Mucosa of descending colon (tissue), 3 donors: ENCODE data around the gene E2F3. TPM values are rescaled to one million over a fixed set of nuclear protein-coding genes. Genes with fewer than 3 reads are reported as not detected.

Experiments used
- ATAC-seq: fragments of 200-7000 bp; cut with Tn5 transposase; one replicate; pipeline ENCODE4 v1.9.1; 2020; ENCODE audit warnings: mild to moderate bottlenecking, moderate library complexity
- DNase-seq, 3 donors: peaks; one replicate each; pipeline ENCODE4 v3.0.0-alpha.2; 2020
- H3K36me3 ChIP-seq: fragments of 200-600 bp; one replicate; pipeline ENCODE4 v1.8.0; 2021; ENCODE audit warnings: low read depth, mild to moderate bottlenecking
- H3K4me1 ChIP-seq: fragments of 200-600 bp; one replicate; pipeline ENCODE4 v1.8.0; 2021; ENCODE audit warnings: low read depth, mild to moderate bottlenecking
- H3K4me3 ChIP-seq: fragments of 200-600 bp; one replicate; pipeline ENCODE4 v1.8.0; 2021; ENCODE audit warnings: mild to moderate bottlenecking
- H3K9me3 ChIP-seq: fragments of 200-600 bp; one replicate; pipeline ENCODE4 v1.8.0; 2021; ENCODE audit warnings: mild to moderate bottlenecking
- CTCF ChIP-seq: fragments of 200-600 bp; IDR thresholded peaks from one replicate; pipeline ENCODE4 v1.8.0; 2022; ENCODE audit warnings: antibody characterized with exemption, mild to moderate bottlenecking
- intact Hi-C, 2 donors: fragments of 100-400 bp; cut with DNase I in 1 of 2; cut with micrococcal nuclease in 1 of 2; formaldehyde crosslinking; loops; one replicate each; pipeline versions ENCODE4 v1.11.0 to v1.11.1; 2022; cut with DNase I, micrococcal nuclease
- total RNA-seq, 3 donors: library from RNA; stranded (reverse); fragmentation: NEBNext Ultra II Directional in 2 of 3; extraction: Animal tissue kit (Norgen Biotek cat#: 25700) in 2 of 3; gene quantifications; one replicate each; pipeline versions ENCODE4 v1.2.1 to v1.2.4, GENCODE V29; 2021 to 2023
- donor health status: DM: no; HTN: no; CAD: no; lungs with moderate emphysema.
- donor health status: DM: no; HTN: no; CAD: no.
- donor health status: DM: no; HTN: yes; CAD: no.

Gene E2F3
- total RNA-seq, 3 donors from 2014 or later, result 7.6 to 10.0 (median 7.9) TPM

GRCh38 chr6:20409427-20409971 is 7.8 kb downstream of the E2F3 start:
- TF ChIP-seq CTCF, result no peak
- Histone ChIP-seq H3K4me3 (no peak overlapping the region), H3K36me3 (no peaks in the 10 kb centered on the region), H3K9me3 (no peaks in the 10 kb centered on the region), H3K4me1 (peaks cover 4% of the 10 kb centered on the region)
- intact Hi-C loops, result loop anchor here in 1 of 2 donors (5.0 kb wide), 1 partner anchor 118 kb away; no protein-coding TSS in a partner anchor
- DNase-seq, result no peak
- peak; percentile 55 for ATAC-seq

GRCh38 chr6:20411544-20411943 is 9.9 kb downstream of the E2F3 start:
- H3K9me3 ChIP-seq, result no peaks in the 10 kb centered on the region
- no peaks in the 10 kb centered on the region for H3K36me3 ChIP-seq
- H3K4me1 ChIP-seq, result peaks cover 16% of the 10 kb centered on the region
- ATAC-seq (no peak), DNase-seq (no peak)
- H3K4me3 ChIP-seq, result no peak overlapping the region
- intact Hi-C loops, result no loop called here
- TF ChIP-seq CTCF, result no peak

- ATAC-seq, result no peak
These were observed 10.4 kb downstream of the E2F3 start for GRCh38 chr6:20411953-20412681.

GRCh38 chr6:20412682-20413073 is 11.0 kb downstream of the E2F3 start:
- ATAC-seq (no peak), DNase-seq (no peak)
- Histone ChIP-seq H3K9me3 (no peaks in the 10 kb centered on the region), H3K4me1 (peaks cover 21% of the 10 kb centered on the region), H3K36me3 (no peaks in the 10 kb centered on the region), H3K4me3 (no peak overlapping the region)
- intact Hi-C loops, result no loop called here
- TF ChIP-seq CTCF, result no peak

More at GRCh38 chr6:20411953-20412681, 10.4 kb downstream of the E2F3 start:
- no peaks in the 10 kb centered on the region for H3K9me3 ChIP-seq
- intact Hi-C loops, result no loop called here
- TF ChIP-seq CTCF, result no peak
- H3K4me3 ChIP-seq, result no peak overlapping the region
- no peak for DNase-seq
- no peaks in the 10 kb centered on the region for H3K36me3 ChIP-seq
- H3K4me1 ChIP-seq, result peaks cover 19% of the 10 kb centered on the region

- intact Hi-C loops, result no loop called here
These were observed 12.1 kb downstream of the E2F3 start for GRCh38 chr6:20413826-20414225.

More at GRCh38 chr6:20413826-20414225, 12.1 kb downstream of the E2F3 start:
- H3K4me3 ChIP-seq, result no peak overlapping the region
- no peaks in the 10 kb centered on the region for H3K9me3 ChIP-seq
- ATAC-seq, result no peak
- no peak for TF ChIP-seq CTCF
- no peaks in the 10 kb centered on the region for H3K36me3 ChIP-seq
- DNase-seq, result no peak
- H3K4me1 ChIP-seq, result peaks cover 29% of the 10 kb centered on the region
